GM21529 (cell line): ENCODE results near the gene HSP90AB1.

Experiments
- ATAC-seq: cut with Tn5 transposase; IDR thresholded peaks from one replicate; pipeline ENCODE4 v1.9.1; 2021; ENCODE audit not compliant: unreplicated experiment

HSP90AB1 gene

GRCh38 chr6:44284121-44284520, 37.2 kb downstream of the HSP90AB1 start:
- ATAC-seq, result no peak

- ATAC-seq, result no peak
Observed at GRCh38 chr6:44284867-44285266, 38.0 kb downstream of the HSP90AB1 start.

- ATAC-seq, result no peak
Observed at GRCh38 chr6:44285552-44286284, 38.8 kb downstream of the HSP90AB1 start.

- ATAC-seq, result no peak
Observed at GRCh38 chr6:44286285-44286565, 39.3 kb downstream of the HSP90AB1 start.

- ATAC-seq, result no peak
Observed at GRCh38 chr6:44286747-44287146, 39.8 kb downstream of the HSP90AB1 start.

GRCh38 chr6:44289726-44290260, 42.9 kb downstream of the HSP90AB1 start:
- ATAC-seq, result no peak

GRCh38 chr6:44291841-44292240, 44.9 kb downstream of the HSP90AB1 start:
- ATAC-seq, result no peak

- ATAC-seq, result no peak
Observed at GRCh38 chr6:44292661-44293365, 45.9 kb downstream of the HSP90AB1 start.

GRCh38 chr6:44294832-44295791, 48.2 kb downstream of the HSP90AB1 start:
- no peak for ATAC-seq

GRCh38 chr6:44297063-44298038, 50.5 kb downstream of the HSP90AB1 start:
- ATAC-seq, result no peak

GRCh38 chr6:44298055-44298803, 51.3 kb downstream of the HSP90AB1 start:
- ATAC-seq, result no peak

GRCh38 chr6:44298864-44299263, 52.0 kb downstream of the HSP90AB1 start:
- ATAC-seq, result no peak

GRCh38 chr6:44300292-44300823, 53.5 kb downstream of the HSP90AB1 start:
- no peak for ATAC-seq

- ATAC-seq, result no peak
Observed at GRCh38 chr6:44301106-44301505, 54.2 kb downstream of the HSP90AB1 start.

- no peak for ATAC-seq
Observed at GRCh38 chr6:44301782-44302564, 55.1 kb downstream of the HSP90AB1 start.

GRCh38 chr6:44302856-44303255, 56.0 kb downstream of the HSP90AB1 start:
- no peak for ATAC-seq
